Measurements from ENCODE around the gene GMDS.

The GMDS gene

DNA sequence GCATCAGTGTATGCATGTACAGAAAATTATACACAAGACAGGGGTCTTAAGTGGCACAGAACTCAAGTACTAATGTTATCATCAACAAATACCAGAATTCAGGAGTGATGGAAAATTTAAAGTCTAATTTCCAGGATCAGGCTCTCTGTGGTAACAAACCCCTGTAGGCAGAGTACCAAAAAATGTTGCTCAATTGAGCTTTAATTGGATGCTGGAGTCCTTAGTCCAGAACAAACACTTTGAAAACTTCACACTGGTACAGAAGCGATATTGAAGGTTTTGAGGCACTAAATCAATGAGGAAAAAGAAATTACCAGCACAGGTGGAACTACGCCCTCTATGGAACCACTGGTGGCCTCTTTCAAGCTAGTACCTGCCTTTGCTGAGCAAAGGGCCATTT lies 522.6 kb downstream of the GMDS start:
- no peak for DNase-seq

DNA sequence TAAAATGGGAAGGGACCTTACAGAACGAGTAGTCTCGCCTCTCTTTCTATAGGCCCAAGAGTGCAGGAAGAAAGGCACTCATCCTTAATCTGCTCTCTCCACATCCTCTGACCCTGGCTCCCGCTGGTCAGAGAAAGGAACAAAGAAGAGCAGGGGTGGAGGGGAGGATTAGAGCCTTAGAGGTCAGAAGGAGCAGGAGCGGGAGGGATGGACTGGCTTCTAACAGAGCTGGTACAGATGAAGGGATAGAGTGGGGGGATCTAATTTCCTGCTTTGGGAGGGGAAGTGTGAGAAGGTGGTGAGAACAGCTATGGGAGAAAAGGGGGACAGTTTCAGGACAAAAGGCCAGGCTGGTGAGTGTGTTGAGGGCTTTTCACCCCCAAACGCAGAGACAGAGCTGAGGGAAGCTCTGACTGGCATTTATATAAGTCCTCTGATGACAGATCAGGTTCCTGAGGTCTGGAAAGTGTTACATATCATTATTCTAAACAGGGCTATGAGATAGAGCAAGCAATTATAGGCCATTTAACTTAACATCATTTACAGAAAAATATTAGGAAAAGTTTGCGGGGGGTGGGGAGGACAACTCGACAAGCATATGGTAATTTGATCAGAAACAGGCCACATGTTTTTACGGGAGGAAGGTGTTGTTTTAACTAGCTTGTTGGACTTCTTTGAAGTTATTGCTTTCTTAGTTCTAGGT lies 524.6 kb downstream of the GMDS start:
- DNase-seq = no peak

DNA sequence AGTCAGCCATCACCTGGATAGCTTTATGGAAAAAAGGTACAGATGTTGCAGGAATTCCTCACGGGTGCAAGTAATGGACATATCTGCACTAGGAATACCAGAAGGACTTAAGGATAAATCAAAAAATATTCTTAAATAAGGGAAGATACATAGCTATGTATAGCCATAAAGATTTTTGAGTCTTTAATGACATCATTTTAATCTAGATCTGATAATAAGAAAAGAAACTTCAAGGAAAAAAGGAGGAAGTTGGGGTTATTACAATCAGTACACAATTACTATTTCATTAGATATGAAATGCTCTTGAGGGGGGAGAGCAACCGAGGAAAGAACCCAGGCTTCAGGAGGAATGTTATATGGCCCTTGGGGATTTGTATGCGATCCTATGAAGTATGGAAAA lies 525.5 kb downstream of the GMDS start:
- no peak for DNase-seq

DNA sequence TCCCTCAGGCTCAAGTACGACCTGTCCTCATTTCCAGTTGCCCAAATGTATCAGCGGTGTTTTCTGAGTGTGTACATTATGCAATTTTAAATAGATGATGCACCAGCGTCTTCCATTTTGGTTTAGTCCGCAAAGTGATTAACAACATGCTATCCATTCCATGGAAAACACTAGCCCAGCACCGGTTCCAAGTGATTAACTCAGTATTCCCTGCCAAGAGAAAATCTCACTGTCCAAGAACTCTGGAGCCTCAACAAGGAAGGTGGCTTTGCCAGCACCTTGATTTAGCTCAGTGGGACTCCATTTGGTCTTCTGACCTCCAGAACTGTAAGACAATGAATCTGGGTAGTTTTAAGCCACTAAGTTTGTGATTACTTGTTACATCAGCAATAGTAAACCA lies 528.5 kb downstream of the GMDS start:
- DNase-seq = no peak

DNA sequence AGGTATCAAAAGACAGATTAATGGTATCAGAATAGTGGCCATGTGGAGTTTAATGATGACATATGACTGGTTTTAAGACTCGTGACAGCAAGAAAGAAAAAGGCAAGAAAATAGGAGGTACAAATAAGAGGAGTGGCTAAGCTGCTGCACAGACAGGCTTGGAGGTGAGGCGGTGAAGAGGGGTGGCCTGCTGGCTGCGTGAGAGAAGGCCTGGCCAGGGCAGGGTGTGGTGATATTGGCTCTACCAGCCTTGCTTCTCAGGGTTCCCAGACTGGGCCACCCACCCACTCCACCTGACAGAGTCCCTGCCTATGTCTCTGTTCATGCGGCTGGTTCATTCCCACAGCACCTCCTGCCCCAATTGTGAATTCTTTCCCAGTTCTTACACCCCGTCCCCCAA lies 529.0 kb downstream of the GMDS start:
- DNase-seq = no peak

DNA sequence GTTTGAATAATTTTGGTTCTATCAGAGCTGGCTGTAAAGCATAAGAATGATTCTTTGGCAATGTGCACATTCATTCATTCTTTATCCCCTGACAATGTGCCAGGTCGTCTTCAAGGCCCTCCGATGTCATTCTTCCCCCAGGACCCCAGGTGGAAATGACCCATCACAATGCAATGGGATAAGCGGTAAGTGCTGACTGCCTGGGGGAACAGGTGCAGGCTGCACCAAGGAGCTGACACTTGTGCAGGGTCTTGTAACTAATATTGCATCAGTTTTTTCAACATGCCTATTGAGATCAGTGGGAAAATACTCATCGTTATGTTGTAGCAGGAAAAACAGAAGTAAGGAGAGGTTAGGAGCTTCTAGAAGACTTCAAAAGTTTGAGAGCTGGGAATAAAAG lies 530.1 kb downstream of the GMDS start:
- no peak for DNase-seq

DNA sequence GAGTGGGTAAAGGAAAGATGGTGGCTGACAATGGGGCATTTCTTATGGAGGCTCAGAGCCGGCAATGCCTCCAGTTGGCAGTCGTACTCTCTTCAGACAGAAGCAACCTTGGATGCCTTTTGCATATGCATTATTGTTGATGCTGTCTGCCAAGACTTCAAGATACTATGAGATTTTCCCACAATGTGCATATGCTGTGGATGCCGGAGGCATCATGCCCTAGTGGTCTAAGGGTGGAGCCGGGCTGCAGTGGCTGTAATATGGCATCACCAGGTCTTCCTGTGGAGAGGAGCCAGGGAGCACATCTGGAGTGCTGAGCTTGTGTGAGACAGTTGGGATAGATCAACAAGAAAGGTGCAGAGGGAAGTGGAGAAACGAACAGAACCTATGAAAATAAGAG lies 530.8 kb downstream of the GMDS start:
- DNase-seq = no peak

DNA sequence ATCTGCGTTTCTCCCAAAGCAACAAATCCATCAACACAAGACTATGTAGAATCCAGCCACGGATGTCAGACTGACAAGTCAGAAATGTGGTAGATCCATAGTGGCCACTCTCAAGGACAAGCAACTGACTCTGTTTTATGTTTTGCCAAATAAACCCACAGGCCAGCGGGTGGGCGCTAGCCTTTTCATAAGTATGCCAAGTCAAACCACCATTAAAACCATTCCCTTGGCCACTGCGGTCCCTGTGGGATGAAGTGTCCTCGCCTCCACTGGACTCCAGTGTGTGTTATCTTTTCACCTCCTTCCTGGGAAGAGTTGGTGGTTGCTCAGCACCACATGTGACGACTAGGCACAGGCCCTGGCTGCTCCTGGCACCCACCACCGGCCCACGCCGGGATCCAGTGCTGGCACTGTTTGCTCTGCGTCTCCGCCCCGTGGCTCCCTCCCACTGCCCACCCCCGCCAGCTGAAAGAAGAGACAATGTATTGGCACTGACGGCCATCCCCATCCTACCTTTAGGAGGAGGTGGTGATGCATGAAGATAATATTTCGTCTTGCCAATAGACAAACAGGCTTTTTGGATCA lies 532.3 kb downstream of the GMDS start:
- no peak for DNase-seq

DNA sequence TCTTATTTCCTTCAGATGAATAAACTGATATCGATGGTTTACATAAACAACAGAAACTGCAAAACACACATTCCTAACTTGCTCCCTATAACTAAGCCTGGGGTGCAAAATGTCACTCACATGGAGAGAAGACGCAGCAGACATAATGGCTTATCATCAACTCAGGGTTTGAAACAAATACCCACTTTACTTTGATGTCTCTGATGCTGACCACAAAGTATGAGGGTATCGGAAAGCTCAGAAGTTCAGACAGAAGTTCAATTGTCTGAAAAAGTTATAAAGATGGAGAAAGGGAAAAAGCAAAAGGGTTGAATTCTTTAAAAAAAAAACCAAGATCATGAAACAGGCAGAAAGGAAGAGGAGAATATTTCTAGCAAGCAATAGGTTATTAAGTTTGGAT lies 533.0 kb downstream of the GMDS start:
- DNase-seq = no peak

DNA sequence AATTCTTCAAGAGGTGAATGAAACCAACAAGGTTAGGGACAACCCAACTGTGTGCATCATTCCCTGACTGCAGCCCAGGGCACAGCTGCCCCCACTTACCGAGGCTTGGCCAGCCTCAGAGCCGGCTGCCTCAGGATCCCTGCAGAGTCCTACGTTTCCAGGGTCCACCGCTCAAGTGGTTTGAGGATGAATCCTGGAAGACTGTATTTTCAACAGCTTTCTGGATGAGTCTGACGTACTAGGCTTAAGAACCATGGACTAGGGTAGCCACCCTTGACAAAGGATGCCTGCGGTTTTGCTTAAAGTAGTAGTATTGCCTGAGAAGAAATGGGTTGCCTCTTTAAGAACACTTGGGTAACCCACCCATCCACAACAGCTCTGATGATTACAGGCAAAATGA lies 534.3 kb downstream of the GMDS start:
- no peak for DNase-seq

DNA sequence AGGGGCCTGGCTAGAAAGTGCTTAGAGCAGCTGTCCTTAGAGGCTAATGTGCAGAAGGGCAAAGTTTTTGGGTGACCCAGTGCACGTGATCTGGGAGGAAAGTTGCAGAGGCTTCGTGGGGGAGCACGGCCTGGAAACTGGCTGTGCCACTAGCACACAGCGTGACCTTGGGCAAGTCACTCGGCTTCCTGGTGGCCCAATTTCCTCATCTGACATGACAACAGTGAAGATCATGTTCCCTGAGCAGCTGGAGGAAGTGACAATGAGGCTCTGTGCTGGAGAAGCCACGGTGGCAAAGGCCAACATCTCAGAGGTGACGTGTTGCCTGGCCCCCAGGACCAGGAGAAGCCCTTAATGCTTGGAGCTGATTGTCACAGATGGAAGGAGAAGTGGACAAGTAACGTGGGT lies 536.2 kb downstream of the GMDS start:
- no peak for DNase-seq

DNA sequence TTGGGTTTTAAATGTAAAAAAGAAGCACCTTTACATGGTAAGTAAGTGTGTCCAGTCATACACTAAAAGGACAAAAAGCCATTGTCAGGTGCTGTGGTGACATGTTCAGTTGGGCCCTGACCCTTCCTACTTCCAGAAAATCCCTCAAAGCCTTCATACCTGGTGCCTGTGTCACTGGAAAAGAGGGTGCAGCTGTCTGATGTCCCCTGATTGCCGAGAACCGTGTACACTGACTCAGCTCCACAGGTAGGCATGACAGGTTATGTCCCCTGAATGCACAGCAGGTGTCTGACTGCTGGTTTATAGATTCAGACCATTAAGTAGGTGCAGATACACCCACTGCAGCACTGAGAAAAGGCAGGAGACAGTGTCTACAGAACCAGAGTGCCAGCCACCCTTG lies 536.6 kb downstream of the GMDS start:
- no peak for DNase-seq

DNA sequence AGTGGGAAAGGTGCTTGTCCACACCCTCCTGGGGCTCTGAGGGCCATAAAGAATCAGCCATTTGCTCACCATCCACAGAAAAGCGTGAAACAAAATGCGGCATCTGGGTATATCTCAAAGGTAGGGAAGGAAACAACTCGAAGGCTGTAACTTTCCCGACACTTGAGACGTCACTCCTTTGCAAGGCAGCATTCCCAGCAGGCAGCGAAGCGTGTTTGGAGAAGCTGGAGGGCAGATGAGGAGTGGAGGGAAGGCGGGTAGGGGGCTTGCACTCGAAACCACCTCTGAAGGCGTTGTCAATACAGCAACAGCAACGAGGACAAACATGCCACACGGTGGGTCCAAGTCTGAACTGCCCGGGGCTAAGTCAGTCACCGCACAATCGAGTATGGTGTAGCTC lies 537.3 kb downstream of the GMDS start:
- no peak for DNase-seq

DNA sequence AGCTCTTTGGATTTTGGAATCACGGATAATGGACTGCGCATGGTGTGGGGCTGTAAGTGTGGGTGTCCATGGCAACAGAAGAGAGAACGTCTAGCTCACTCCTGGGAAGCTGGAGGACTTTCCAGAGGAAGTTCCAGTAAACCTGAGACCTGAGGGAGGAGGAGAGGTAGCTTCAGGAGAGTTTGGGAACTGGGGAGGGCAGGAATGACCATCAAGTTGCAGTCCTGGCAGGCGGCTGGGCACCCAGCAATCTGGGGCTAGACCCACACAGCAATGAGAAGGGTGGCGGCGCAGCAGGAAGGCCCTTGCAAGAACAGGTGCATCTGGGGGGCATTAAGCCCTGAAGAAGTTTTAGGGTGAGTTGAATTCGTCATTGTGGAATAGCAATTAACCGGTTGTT lies 539.8 kb downstream of the GMDS start:
- no peak for DNase-seq

DNA sequence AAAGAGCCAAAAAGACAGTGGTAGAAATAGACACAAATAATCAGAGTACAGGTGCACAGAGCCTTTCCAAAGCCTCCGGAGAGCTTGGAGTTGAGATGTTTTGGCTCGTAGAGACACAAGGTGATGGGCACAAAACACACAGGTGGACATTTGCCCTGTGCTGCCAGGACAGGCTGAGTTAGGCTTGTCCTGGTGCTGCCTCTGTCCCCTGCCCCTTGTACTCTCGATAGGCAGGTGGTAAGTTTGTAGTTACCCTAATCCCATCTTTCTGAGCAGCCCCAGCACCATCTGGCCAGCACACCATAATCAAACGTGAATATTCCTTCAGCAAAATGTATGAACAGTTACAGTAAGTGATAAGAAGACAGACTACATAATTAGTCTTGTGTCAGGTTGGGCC lies 540.2 kb downstream of the GMDS start:
- no peak for DNase-seq

DNA sequence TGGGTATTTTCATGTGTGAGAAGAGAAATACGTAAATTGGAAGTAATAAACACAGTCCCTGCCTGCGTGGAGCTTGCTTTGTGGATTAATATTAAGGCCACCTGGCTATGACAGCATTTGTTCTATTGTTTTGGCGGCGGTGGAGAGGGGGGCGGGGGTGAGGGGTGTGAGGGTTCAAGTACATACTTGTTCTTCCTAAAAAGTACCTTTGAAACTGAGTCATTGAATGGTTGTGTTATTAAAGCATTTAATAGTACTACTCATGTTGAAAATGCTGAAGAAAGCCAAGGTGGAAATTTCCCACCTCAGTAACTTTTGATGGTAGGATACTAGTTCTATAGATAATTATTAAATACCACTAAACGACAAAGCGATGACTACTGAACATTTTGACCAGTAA lies 540.7 kb downstream of the GMDS start:
- DNase-seq = no peak

DNA sequence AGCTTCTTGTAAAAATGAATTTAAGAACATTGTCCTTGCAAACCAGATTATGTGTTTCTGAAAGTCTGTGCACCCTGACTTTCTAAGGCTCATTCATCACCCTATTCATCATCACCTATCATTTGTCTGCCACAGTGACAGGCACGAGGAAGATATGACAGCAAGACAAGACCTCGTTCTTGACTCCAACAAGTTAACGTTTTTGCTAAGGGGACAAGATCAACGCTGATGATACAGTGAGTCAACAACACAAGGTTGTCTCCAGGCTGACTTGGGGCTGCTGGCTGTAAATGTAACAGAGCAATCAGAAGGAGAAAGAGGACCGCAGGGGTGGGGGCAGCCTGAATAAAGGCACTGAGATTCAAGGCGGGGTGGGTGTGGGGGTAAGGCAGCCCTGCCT lies 541.5 kb downstream of the GMDS start:
- DNase-seq = no peak

DNA sequence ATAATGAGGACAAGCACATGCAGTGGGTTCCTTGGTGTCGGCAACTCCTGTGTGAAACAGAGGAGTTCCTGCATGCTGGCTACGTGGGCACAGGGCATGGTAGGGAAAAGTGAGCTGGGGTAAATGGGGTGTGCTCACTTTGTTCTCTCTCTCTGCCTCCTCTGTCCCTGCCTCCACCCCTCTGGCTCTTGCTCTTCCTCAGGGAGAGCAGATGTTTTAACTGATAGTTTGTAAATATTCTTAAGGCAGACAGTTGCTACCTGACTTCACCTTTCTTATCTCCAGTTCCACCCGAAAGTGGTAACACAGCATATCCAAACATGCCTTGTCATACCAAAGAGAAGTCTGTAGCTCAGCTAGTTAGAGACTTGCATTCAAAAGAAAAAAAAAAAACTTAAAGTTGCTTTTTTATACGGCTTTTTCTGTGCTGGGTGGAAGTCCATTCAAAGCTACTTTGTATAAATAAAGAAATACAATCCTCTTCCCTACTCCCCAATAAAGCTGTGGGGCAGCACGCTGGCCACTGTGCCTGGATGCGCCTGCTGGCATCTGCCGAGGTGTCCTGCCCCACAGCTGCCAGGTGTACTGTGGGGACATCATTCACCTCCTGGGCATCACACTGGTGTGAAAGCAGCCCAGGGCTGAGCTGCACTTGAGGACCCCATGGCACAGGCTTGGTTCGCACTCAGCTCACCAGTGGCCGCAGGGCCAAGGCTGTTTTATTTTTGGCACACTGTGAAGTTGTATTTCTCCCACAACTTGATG lies 542.1 kb downstream of the GMDS start:
- DNase-seq = no peak

DNA sequence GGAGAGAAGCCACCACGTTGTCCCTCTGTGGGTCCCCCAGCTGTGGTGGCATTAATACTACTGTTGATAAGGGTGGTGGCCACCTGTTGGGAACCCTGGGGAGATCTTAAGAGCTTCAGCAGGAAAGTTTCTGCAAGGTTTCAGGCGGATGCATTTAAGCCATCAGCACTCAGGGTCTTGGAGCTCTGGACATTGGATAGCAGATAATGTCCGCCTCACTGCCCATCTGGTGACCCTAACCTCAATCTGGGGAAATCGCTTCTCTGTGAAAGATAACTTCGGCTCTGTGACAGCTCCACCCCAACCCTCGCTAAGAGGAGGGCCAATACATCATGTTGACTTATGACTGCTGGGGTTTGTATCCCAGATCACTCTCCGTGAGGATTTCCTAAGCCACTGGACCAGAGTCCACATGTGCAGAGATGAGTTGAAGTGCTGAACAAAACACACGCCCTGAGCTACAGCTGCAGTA lies 542.8 kb downstream of the GMDS start:
- DNase-seq = no peak

DNA sequence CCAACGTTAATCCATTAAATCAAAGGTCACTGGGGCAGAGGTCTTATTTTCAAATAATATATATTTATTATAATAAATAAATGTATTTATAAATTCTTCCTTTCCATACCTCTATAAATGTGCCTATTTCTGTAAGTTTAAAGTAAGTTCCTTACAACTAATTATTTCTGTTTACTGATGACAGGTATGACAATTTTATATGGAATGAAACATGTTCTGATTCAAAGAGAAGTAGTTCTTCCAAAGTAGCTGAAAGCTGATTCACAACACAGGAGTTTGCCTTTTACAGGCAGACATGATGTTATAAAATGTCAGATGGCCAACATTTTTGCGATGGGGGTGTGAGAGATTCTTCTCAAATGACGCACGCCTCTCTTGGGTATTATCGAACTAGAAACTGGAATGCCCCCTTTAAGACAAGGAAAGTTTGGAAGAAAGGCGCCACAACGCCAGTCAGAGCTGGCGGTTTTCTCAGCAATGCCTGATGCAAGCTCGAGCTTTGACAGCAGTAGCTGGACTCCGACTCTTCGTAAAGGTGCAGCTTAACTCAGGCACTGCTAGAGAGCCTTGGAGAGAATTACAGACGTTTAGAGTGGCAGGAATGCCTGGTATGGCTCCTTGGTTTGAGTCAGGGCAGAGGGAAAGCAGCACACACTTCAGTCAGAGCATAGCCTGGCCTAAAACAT lies 543.6 kb downstream of the GMDS start:
- no peak for DNase-seq

DNA sequence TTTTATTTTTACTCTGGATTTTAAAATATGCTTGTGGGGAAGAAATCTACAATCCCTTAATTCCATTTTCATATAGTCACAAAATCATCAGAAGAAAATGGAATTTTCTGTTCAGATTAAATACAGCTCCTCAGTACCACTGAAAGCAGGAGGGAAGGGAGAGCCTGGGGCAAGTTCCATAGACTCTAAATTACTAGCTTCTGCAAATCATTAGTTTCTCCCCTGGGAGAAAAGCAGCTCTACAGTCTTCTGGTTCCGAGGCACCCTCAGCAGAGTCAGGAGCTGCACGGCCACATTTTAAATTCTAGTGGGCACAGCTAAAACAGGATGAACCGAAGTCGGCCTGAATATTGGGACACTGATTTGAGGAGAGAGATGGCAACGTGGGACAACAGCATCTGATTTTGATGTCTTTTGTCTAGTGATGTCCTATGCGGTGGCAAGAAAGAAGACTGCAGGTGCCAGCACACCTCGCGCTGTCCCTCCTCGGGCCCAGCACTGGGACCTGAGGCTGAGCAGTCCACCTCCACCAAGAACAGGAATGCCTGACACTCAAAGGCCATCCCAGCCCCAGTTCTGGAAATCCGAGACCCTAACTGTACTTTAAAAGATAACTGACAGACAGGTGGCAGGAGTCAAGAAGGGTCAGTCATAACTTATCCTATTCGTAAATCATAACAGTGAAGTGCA lies 545.0 kb downstream of the GMDS start:
- no peak for DNase-seq

DNA sequence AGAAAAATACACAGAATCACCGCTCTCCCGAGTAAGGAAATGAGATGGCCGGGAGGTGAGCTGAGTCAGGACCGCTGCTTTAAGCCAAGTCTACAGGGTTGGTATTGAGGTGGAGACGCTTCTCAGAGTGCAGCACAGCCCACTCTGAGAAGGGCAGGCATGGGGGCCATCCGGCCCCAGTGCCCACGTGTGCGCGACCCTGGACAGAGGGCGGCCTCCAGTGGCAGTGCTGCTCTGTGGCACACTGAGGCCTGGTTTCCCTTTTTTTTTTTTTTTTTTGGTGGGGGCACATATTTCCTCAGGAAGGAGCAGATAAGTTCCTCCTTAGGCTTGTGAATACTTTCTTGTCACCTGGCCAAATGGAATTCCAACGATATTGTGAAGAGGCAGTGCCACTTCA lies 546.9 kb downstream of the GMDS start:
- no peak for DNase-seq

DNA sequence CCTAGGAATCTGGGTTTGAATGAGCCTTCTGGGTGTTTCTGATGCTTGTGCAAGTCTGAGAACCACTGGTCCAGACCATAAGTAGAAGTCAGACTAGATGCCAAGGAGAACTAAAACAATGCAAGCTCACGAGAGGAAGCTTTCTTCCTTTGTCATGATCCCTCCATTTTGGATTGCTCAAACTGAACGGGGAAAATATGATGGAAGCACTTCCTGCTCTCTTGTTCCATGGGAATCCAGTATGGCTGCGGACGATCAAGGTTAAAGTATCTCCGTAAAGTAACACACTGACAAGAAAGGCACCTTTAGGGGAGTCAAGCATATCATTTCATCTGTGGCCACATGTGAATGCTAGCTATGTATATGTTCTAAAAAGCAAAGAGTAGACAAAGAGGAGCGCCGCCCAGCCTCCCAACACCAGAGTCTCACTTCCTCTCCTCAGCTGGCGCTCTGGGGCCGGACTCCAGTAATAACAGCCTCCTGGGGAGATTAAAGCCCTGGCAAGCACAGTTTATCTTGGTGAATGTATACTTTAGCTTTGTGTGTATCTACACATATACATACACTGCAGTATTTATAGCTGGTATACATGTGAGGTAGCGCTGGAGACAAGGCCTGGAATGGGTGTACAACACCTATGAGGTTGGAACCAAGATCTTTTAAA lies 547.6 kb downstream of the GMDS start:
- DNase-seq = no peak
